Muscle layer of duodenum (tissue), 2 donors: ENCODE measurements around the gene CEND1.
A peak's percentile ranks its signal among the peaks of the same experiment; 100 is the strongest.

Source experiments
- H3K27ac ChIP-seq: one replicate; pipeline ENCODE4 v1.7.0; 2013; ENCODE audit warnings: mild to moderate bottlenecking, low read length
- H3K27me3 ChIP-seq: one replicate; pipeline ENCODE4 v1.7.0; 2013; ENCODE audit warnings: low read depth, mild to moderate bottlenecking, control low read depth, low read length
- H3K36me3 ChIP-seq, 2 donors: one replicate each; pipeline ENCODE4 v1.7.0; 2013; ENCODE audit warnings: low read length in 2 of 2, control low read depth in 1 of 2, mild to moderate bottlenecking in 1 of 2; ENCODE audit not compliant: insufficient read depth in 2 of 2, control insufficient read depth in 1 of 2
- H3K4me1 ChIP-seq, 2 donors: one replicate each; pipeline ENCODE4 v1.7.0; 2013; ENCODE audit warnings: low read length in 2 of 2, mild to moderate bottlenecking in 2 of 2, control low read depth in 1 of 2, moderate library complexity in 1 of 2; ENCODE audit not compliant: insufficient read depth in 2 of 2, control insufficient read depth in 1 of 2
- H3K4me3 ChIP-seq, 2 donors: one replicate each; pipeline ENCODE4 v1.7.0; 2013; ENCODE audit warnings: low read length in 2 of 2, low read depth in 1 of 2, mild to moderate bottlenecking in 1 of 2
- H3K9me3 ChIP-seq, 2 donors: one replicate each; pipeline ENCODE4 v1.7.0; 2013; ENCODE audit warnings: low read length in 2 of 2, control low read depth in 1 of 2, mild to moderate bottlenecking in 1 of 2; ENCODE audit not compliant: control insufficient read depth in 1 of 2
- donor health status: healthy.

Gene CEND1

GRCh38 chr11:826227-826621, 36.3 kb upstream of the CEND1 start:
- Histone ChIP-seq H3K4me1 (peaks cover 4 to 53% of the 10 kb centered on the region in 2 donors), H3K27me3 (no peaks in the 10 kb centered on the region), H3K4me3 (no peak overlapping the region), H3K27ac (peak overlapping the region; percentile 23), H3K9me3 (no peaks in the 10 kb centered on the region), H3K36me3 (peaks cover 0 to 32% of the 10 kb centered on the region in 2 donors)

DNA sequence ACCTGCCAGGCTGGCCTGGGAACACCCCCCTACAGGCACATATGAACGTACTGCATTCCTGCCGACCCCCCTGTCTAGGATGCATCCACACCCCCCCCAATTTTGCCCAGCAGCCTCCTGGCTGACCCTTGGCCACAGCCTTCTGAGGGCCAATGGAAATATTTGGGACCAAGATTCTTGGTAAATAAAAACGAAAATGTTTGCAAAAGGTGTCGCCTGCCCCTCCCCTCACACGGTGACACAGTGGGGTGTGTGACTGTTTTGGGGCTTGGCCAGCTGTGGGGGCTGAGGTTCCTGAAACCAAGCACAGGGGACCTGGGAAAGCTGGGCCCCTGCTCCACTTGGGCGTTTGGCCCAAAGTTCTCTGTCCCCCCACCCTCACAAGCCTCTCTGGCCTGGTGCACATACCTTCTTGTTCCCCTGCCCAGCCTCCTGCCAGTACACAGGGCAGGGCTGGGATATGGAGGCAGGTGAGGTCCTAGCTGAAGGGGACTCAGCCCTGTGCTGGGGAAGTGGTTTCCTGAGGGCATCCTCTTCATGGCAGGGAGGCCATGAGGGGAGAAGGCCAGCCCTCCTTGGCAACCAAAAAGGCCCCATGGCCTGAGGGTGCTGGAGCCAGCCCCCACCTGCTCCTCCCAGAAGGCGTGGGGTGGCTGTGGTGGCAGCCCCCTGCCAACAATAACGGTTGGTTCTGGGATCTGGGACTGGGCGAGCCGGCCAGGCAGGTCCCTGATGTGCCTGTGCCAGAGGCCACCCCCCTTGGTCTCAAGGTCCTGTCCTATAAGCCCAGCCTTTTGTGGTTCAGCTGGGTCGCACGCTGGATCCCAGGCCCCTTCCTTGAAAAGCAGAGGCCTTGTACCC, 35.7 kb upstream of the CEND1 start:
- Histone ChIP-seq H3K27ac (peak overlapping the region; percentile 23), H3K27me3 (no peaks in the 10 kb centered on the region), H3K4me1 (peaks cover 10 to 53% of the 10 kb centered on the region in 2 donors), H3K9me3 (no peaks in the 10 kb centered on the region), H3K36me3 (peaks cover 0 to 32% of the 10 kb centered on the region in 2 donors), H3K4me3 (no peak overlapping the region)

- H3K27ac ChIP-seq, result no peak overlapping the region
- H3K27me3 ChIP-seq, result no peaks in the 10 kb centered on the region
- peaks cover 11 to 51% of the 10 kb centered on the region in 2 donors for H3K4me1 ChIP-seq
- H3K4me3 ChIP-seq, result no peak overlapping the region
- peaks cover 0 to 32% of the 10 kb centered on the region in 2 donors for H3K36me3 ChIP-seq
- H3K9me3 ChIP-seq, result no peaks in the 10 kb centered on the region
Observed at GRCh38 chr11:824942-825341, 35.1 kb upstream of the CEND1 start.

GRCh38 chr11:824292-824880, 34.5 kb upstream of the CEND1 start:
- Histone ChIP-seq H3K9me3 (no peaks in the 10 kb centered on the region), H3K36me3 (peaks cover 0 to 32% of the 10 kb centered on the region in 2 donors), H3K4me3 (no peak overlapping the region), H3K27me3 (no peaks in the 10 kb centered on the region), H3K4me1 (peaks cover 11 to 46% of the 10 kb centered on the region in 2 donors), H3K27ac (no peak overlapping the region)

DNA sequence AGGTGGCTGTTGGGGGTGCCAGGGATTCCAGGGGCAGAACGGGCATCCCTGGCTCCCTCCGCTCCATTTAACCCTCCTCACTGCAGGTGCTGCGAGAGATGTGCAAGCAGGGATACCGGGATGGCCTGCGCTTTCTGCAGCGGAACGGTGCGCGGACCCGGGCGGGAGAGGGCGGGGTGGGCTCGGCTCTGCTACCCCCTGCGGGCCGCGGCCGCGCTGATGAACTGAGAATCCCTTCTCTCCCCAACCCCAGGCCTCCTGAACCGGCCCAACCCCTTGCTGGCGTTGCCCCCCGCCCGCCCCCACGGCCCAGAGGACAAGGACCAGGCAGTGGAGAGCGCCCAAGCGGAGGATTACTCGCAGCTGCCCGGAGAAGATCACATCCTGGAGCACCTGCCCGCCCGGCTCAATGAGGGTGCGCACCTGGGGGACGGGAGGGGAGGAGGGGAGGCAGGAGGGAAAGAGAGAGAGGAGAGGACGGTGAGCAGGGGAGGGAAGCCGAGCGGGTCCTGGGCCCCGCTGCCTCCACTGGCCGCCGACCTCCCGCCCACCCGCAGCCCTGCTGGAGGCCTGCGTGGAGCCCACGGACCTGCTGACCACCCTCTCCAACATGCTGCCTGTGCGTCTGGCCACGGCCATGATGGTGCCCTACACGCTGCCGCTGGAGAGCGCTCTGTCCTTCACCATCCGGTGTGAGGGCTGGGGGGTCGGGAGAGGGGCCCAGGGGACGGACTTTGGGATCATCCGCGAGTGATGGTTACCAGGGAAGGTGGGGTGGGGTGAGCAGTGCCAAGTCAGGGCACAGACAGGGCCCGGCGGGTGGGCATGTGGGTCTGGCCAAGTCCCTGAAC, 33.8 kb upstream of the CEND1 start:
- no peak overlapping the region for H3K4me3 ChIP-seq
- no peaks in the 10 kb centered on the region for H3K27me3 ChIP-seq
- peaks cover 0 to 32% of the 10 kb centered on the region in 2 donors for H3K36me3 ChIP-seq
- H3K9me3 ChIP-seq, result no peaks in the 10 kb centered on the region
- no peak overlapping the region for H3K27ac ChIP-seq
- H3K4me1 ChIP-seq, result peaks cover 11 to 43% of the 10 kb centered on the region in 2 donors

DNA sequence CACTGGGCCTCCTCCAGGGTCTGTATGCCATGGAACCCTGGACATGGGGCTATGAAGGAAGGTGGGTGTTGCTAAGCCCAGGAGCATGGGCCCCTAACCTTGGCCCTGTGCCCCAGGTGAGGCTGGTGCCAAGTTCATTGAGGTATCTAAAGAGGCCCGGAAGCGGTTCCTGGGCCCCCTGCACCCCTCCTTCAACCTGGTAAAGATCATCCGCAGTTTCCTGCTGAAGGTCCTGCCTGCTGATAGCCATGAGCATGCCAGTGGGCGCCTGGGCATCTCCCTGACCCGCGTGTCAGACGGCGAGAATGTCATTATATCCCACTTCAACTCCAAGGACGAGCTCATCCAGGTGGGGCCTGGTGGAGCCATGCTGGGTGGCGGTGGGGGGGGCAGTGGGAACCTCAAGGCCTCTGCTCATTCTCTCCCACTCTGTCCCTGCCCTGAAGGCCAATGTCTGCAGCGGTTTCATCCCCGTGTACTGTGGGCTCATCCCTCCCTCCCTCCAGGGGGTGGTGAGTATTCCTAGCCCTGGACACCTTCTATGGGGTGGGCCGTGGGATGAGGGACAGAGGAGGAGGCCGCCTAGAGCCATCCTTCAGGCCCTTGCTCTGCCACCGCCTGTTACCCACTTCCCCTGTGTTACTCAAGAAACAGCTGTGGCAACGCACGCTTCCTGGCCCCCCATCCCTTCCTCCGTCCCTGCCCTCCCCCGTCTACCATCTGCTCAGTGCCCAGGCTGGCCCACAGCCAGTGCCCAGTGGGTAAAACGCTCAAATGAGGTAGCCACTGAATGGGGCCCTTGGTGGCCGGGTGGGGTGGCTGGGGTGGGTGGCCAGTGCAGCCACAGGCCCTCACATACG, 31.9 kb upstream of the CEND1 start:
- Histone ChIP-seq H3K36me3 (peaks cover 0 to 32% of the 10 kb centered on the region in 2 donors), H3K9me3 (no peaks in the 10 kb centered on the region), H3K27ac (peak overlapping the region; percentile 62), H3K27me3 (no peaks in the 10 kb centered on the region), H3K4me3 (no peak overlapping the region), H3K4me1 (peaks cover 11 to 29% of the 10 kb centered on the region in 2 donors)

- peaks cover 0 to 32% of the 10 kb centered on the region in 2 donors for H3K36me3 ChIP-seq
- H3K9me3 ChIP-seq, result no peaks in the 10 kb centered on the region
- peak overlapping the region; percentile 64 to 83 for H3K4me3 ChIP-seq
- H3K4me1 ChIP-seq, result peaks cover 11 to 27% of the 10 kb centered on the region in 2 donors
- peak overlapping the region; percentile 62 for H3K27ac ChIP-seq
- H3K27me3 ChIP-seq, result no peaks in the 10 kb centered on the region
Observed at GRCh38 chr11:820655-821511, 31.0 kb upstream of the CEND1 start.

- H3K27ac ChIP-seq, result peak overlapping the region; percentile 72
- H3K36me3 ChIP-seq, result peaks cover 0 to 24% of the 10 kb centered on the region in 2 donors
- peaks cover 11 to 27% of the 10 kb centered on the region in 2 donors for H3K4me1 ChIP-seq
- no peaks in the 10 kb centered on the region for H3K9me3 ChIP-seq
- no peaks in the 10 kb centered on the region for H3K27me3 ChIP-seq
- H3K4me3 ChIP-seq, result peak overlapping the region; percentile 64 to 83
Observed at GRCh38 chr11:819943-820649, 30.2 kb upstream of the CEND1 start.

- Histone ChIP-seq H3K9me3 (no peaks in the 10 kb centered on the region), H3K4me3 (peak overlapping the region; percentile 46 to 83), H3K4me1 (peaks cover 11 to 27% of the 10 kb centered on the region in 2 donors), H3K27ac (peak overlapping the region; percentile 72), H3K27me3 (no peaks in the 10 kb centered on the region), H3K36me3 (peaks cover 0 to 16% of the 10 kb centered on the region in 2 donors)
Observed at GRCh38 chr11:819129-819931, 29.4 kb upstream of the CEND1 start.
